ENCODE data around the gene TCF20. TPM values are rescaled to one million over a fixed set of nuclear protein-coding genes. Genes with fewer than 3 reads are reported as not detected.

TCF20 gene
- total and polyA plus RNA-seq, 2 donors from 2014 or later: 6.1 to 63.6 TPM

DNA sequence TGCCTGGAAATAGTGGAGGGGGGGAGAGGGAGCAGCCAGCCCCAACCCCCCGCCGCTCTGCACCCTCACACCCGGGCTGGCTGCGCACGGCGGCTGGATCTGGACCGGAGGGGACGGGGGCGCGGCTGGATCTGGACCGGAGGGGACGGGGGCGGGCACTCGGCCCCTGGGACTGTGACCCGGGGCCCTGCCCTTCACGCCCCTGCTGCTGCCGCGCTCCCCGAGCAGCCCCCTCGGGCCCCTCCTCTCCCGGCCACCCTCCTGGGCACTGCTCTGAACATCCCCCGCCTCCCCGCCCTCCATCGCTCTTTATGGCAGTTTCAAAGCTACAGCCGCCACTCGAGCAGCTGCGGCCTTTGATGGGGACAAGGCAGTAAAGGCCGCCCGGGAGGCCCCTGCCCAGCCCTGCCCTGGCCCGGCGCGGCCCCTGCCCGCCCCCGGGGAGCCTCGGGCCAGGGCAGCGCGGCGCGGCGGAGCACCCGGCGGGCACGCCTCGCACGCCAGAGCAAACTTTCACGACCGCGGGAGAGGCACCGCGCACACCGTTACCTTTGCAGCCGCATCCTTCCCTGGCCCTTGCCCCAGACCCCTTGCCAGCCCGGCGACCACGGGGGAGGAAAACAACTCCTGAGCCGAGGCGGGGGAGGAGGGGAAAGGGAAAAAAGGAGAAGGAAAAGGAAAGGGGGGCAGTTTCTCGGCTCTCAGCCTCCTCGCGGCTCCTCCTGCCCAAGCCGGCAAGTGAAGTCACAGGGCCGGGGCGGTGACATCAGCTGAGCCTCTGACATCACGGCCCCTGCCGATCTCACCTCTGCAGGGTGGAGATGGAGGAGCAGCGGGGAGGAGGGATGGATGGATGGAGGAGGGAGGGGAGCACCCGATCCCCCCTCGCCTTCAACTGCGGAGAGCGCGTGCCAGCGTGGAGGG lies 13.1 kb upstream of the TCF20 start:
- Histone ChIP-seq H3K9me3 (ENCODE audit: control insufficient read depth in 2 of 3, insufficient read depth in 1 of 3, low read length in 3 of 3) (no peaks in the 10 kb centered on the region), H3K4me3 (ENCODE audit: low read length in 3 of 3) (no peak overlapping the region), H3K9ac (ENCODE audit: low read length in 3 of 3) (no peak overlapping the region), H3K4me1 (ENCODE audit: control insufficient read depth in 2 of 3, insufficient read depth in 2 of 3, low read depth in 1 of 3, low read length in 3 of 3) (peaks cover 0 to 9% (median 0%) of the 10 kb centered on the region in 3 donors), H3K27me3 (ENCODE audit: control insufficient read depth, insufficient read depth, low read length) (no peaks in the 10 kb centered on the region), H3K27ac (ENCODE audit: low read depth in 2 of 2, low read length in 2 of 2) (no peak overlapping the region), H3K36me3 (ENCODE audit: control insufficient read depth in 2 of 3, insufficient read depth in 3 of 3, low read length in 3 of 3) (no peaks in the 10 kb centered on the region)
- DNase-seq: peak; percentile 75 to 87 (median 81)
- intact Hi-C loops (cut with DNase I): no loop called here
- TF ChIP-seq, protein P1, sequence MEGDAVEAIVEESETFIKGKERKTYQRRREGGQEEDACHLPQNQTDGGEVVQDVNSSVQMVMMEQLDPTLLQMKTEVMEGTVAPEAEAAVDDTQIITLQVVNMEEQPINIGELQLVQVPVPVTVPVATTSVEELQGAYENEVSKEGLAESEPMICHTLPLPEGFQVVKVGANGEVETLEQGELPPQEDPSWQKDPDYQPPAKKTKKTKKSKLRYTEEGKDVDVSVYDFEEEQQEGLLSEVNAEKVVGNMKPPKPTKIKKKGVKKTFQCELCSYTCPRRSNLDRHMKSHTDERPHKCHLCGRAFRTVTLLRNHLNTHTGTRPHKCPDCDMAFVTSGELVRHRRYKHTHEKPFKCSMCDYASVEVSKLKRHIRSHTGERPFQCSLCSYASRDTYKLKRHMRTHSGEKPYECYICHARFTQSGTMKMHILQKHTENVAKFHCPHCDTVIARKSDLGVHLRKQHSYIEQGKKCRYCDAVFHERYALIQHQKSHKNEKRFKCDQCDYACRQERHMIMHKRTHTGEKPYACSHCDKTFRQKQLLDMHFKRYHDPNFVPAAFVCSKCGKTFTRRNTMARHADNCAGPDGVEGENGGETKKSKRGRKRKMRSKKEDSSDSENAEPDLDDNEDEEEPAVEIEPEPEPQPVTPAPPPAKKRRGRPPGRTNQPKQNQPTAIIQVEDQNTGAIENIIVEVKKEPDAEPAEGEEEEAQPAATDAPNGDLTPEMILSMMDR (IDR thresholded peaks at IDR 0.05; ENCODE audit: borderline replicate concordance, extremely low read depth, insufficient read depth): no peak
- no peak for FAIRE-seq

GRCh38 chr22:42282943-42283277 lies 12.5 kb upstream of the TCF20 start:
- peaks cover 0 to 9% (median 0%) of the 10 kb centered on the region in 3 donors for H3K4me1 ChIP-seq (ENCODE audit: control insufficient read depth in 2 of 3, insufficient read depth in 2 of 3, low read depth in 1 of 3, low read length in 3 of 3)
- no peak overlapping the region for H3K27ac ChIP-seq (ENCODE audit: low read depth in 2 of 2, low read length in 2 of 2)
- H3K27me3 ChIP-seq (ENCODE audit: control insufficient read depth, insufficient read depth, low read length): no peaks in the 10 kb centered on the region
- DNase-seq (peak in 2 of 5 donors; percentile 61 to 77), FAIRE-seq (no peak)
- intact Hi-C loops (cut with DNase I): no loop called here
- H3K9ac ChIP-seq (ENCODE audit: low read length in 3 of 3): no peak overlapping the region
- TF ChIP-seq, protein P1 (IDR thresholded peaks at IDR 0.05; ENCODE audit: borderline replicate concordance, extremely low read depth, insufficient read depth): no peak
- H3K4me3 ChIP-seq (ENCODE audit: low read length in 3 of 3): no peak overlapping the region
- no peaks in the 10 kb centered on the region for H3K36me3 ChIP-seq (ENCODE audit: control insufficient read depth in 2 of 3, insufficient read depth in 3 of 3, low read length in 3 of 3)
- no peaks in the 10 kb centered on the region for H3K9me3 ChIP-seq (ENCODE audit: control insufficient read depth in 2 of 3, insufficient read depth in 1 of 3, low read length in 3 of 3)

DNA sequence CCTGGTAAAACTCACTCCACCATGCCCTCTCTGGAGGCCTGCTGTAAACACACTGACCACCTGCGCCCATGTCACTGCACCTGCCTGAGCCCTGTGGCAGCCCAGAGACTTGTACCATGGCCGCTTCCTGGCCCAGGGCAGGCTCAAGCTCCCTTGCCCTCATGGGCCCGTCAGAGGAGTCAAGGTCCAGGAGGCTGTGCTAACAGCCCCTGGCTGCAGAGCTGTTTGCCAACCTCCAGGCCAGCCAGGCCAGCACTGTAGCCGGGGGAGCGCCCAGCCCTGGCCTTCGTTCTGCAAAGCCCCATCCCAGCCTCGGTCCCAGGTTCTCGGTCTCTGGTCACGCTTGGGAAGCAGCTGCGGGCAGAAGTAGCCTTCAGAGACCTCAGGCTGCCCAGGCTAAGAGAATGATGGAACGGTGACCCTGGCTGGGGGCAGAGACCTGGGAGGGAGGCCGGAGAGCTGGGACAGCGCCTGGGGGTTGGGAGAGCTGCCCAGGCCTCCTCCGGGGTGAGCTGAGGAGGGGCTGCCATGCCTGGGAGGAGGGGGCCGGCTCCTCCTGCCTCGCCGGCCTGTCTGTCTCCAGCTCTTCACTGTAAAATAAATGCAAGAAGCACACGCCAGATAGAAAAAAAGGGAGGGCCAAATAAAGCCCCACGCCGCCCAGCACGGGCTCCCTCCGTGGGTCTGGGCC lies 11.9 kb upstream of the TCF20 start:
- Histone ChIP-seq H3K9me3 (ENCODE audit: control insufficient read depth in 2 of 3, insufficient read depth in 1 of 3, low read length in 3 of 3) (no peaks in the 10 kb centered on the region), H3K4me3 (ENCODE audit: low read length in 3 of 3) (no peak overlapping the region), H3K36me3 (ENCODE audit: control insufficient read depth in 2 of 3, insufficient read depth in 3 of 3, low read length in 3 of 3) (no peaks in the 10 kb centered on the region), H3K4me1 (ENCODE audit: control insufficient read depth in 2 of 3, insufficient read depth in 2 of 3, low read depth in 1 of 3, low read length in 3 of 3) (peaks cover 0 to 9% (median 0%) of the 10 kb centered on the region in 3 donors), H3K27me3 (ENCODE audit: control insufficient read depth, insufficient read depth, low read length) (no peaks in the 10 kb centered on the region), H3K9ac (ENCODE audit: low read length in 3 of 3) (no peak overlapping the region), H3K27ac (ENCODE audit: low read depth in 2 of 2, low read length in 2 of 2) (no peak overlapping the region)
- intact Hi-C loops (cut with DNase I): no loop called here
- DNase-seq: peak in 2 of 5 donors; percentile 55 to 65
- no peak for FAIRE-seq
- TF ChIP-seq, protein P1 (IDR thresholded peaks at IDR 0.05; ENCODE audit: borderline replicate concordance, extremely low read depth, insufficient read depth): no peak
